GM12878 (cell line): Measurements from ENCODE around the gene DYNC2H1. TPM values are rescaled to one million over a fixed set of nuclear protein-coding genes. Genes with fewer than 3 reads are reported as not detected.

ENCODE experiments used
- ATAC-seq: fragments of 200-7000 bp; cut with Tn5 transposase; 3 replicates; pipeline ENCODE4 v1.9.1; 2020; ENCODE audit warnings: mild to moderate bottlenecking, moderate library complexity
- BruUV-seq: library from RNA; stranded (reverse); fragments of 400-500 nt; replicated peaks from 2 replicates; lab custom pipeline; 2021; lab: Mats Ljungman, UMichigan
- CTCF ChIA-PET: fragments of 300-600 bp; sonication (Branson Sonifier 250); formaldehyde crosslinking; extraction: SDS; loops from one replicate; lab custom pipeline; 2021; ENCODE audit warnings: inconsistent platforms; lab: Yijun Ruan, JAX
- POLR2A ChIA-PET: fragments of 350-600 bp; formaldehyde crosslinking; extraction: SDS; loops from one replicate; lab custom pipeline; 2021; ENCODE audit warnings: inconsistent platforms; lab: Charles Lee
- RAD21 ChIA-PET: fragments of 300-600 bp; sonication (Branson Sonifier 250); formaldehyde crosslinking; loops from one replicate; lab custom pipeline; 2023; ENCODE audit warnings: antibody characterized with exemption; ENCODE audit not compliant: unreplicated experiment; lab: Charles Lee
- SMC1A ChIA-PET: fragments of 300-600 bp; sonication (Branson Sonifier 250); formaldehyde crosslinking; loops from one replicate; lab custom pipeline; 2023; ENCODE audit not compliant: unreplicated experiment, uncharacterized antibody; lab: Charles Lee
- DNase-seq: peaks from one replicate; pipeline ENCODE4 v3.0.0-alpha.2; 2011; ENCODE audit warnings: low read depth, low spot score
- FAIRE-seq: peaks from 3 replicates; lab custom pipeline; 2011; peaks lifted over from hg19 to GRCh38; lab: Jason Lieb, UNC
- H2AFZ ChIP-seq: 2 replicates; pipeline ENCODE4 v1.6.0; 2011; ENCODE audit warnings: low read depth, low read length, control low read depth; ENCODE audit not compliant: control insufficient read depth
- H3K27ac ChIP-seq: 2 replicates; pipeline ENCODE4 v1.5.1; 2011; ENCODE audit warnings: control low read depth; ENCODE audit not compliant: control insufficient read depth, insufficient read depth
- H3K27me3 ChIP-seq, 2 experiments: replicated peaks in 1 of 2; 2 replicates each; pipeline versions ENCODE4 v1.6.0 to v1.6.1; 2011; ENCODE audit warnings: low read length in 1 of 2; ENCODE audit not compliant: control insufficient read depth in 2 of 2, insufficient read depth in 2 of 2
- H3K36me3 ChIP-seq, 2 experiments: 2 replicates each; pipeline ENCODE4 v1.5.1; 2011; ENCODE audit warnings: low read length in 1 of 2; ENCODE audit not compliant: control insufficient read depth in 2 of 2, insufficient read depth in 2 of 2
- H3K4me1 ChIP-seq: 2 replicates; pipeline ENCODE4 v1.6.1; 2011; ENCODE audit warnings: mild to moderate bottlenecking, low read length, moderate library complexity, mixed read lengths; ENCODE audit not compliant: control insufficient read depth, insufficient read depth
- H3K4me2 ChIP-seq: 2 replicates; pipeline ENCODE4 v1.6.0; 2011; ENCODE audit warnings: control low read depth; ENCODE audit not compliant: control insufficient read depth, insufficient read depth
- H3K4me3 ChIP-seq: fragments of 200-600 bp; sonication (generic); 2 replicates; pipeline ENCODE4 v1.5.1; 2016
- H3K79me2 ChIP-seq: 2 replicates; pipeline ENCODE4 v1.6.0; 2011; ENCODE audit warnings: low read length; ENCODE audit not compliant: control insufficient read depth, insufficient read depth
- H3K9ac ChIP-seq: 2 replicates; pipeline ENCODE4 v1.8.0; 2011; ENCODE audit warnings: low read length, control low read depth, mixed read lengths; ENCODE audit not compliant: control insufficient read depth, insufficient read depth
- H3K9me3 ChIP-seq: replicated peaks from 3 replicates; pipeline ENCODE4 v1.5.1; 2011; ENCODE audit warnings: mild to moderate bottlenecking, low read length; ENCODE audit not compliant: control insufficient read depth, insufficient read depth
- H4K20me1 ChIP-seq: 2 replicates; pipeline ENCODE4 v1.6.0; 2011; ENCODE audit not compliant: control insufficient read depth, insufficient read depth
- RFX5 ChIP-seq: IDR thresholded peaks from 2 replicates; pipeline ENCODE4 v1.6.1; 2011; ENCODE audit warnings: low read depth, low read length, improper control_type of control experiment
- ZBED1 ChIP-seq: IDR thresholded peaks from 2 replicates; pipeline ENCODE4 v1.6.1; 2016; ENCODE audit warnings: borderline replicate concordance
- ZBTB11 ChIP-seq: fragments of 450-650 bp; formaldehyde crosslinking; IDR thresholded peaks from 2 replicates; pipeline ENCODE4 v1.5.0; 2022; ENCODE audit warnings: mild to moderate bottlenecking, missing genetic modification characterization
- whole genome bisulfite sequencing: methylation state at CpG from one replicate; pipeline ENCODE4 v1.1.6; 2016; ENCODE audit warnings: low lambda C conversion rate; ENCODE audit not compliant: insufficient replicate concordance, insufficient coverage; ENCODE audit errors: missing lambda C conversion rate; 5-methylcytosine and 5-hydroxymethylcytosine counted together
- in situ Hi-C: fragments of 300-500 bp; cut with MboI; formaldehyde crosslinking; loops from 9 replicates; pipeline ENCODE4 v1.14.3; 2018; ENCODE audit warnings: mixed read lengths
- intact Hi-C: fragments of 100-400 bp; cut with micrococcal nuclease; formaldehyde crosslinking; loops from one replicate; pipeline ENCODE4 v1.14.2; 2022; ENCODE audit not compliant: unreplicated experiment
- polyA plus RNA-seq, 11 experiments: library from polyadenylated mRNA; depleted of rRNA in 4 of 11; unstranded in 6 of 11; stranded (reverse) in 5 of 11; fragments of >200 nt; fragmentation: Nextera tagmentation in 4 of 11; fragmentation: Illumina TruSeq in 1 of 11; extraction: Ambion mirVana in 4 of 11; extraction: Trizol in 1 of 11; gene quantifications; 1 replicate in 1 of 11; 2 replicates in 10 of 11; pipeline versions ENCODE4 v1.2.1 to v1.2.3, GENCODE V29; 2011 to 2016; ENCODE audit warnings: inconsistent platforms in 2 of 11, missing spikeins in 2 of 11, low read depth in 1 of 11
- total RNA-seq, 4 experiments: library from RNA; depleted of rRNA in 3 of 4; stranded (reverse); fragments of >200 nt in 3 of 4; fragmentation: Illumina TruSeq in 1 of 4; extraction: Trizol in 1 of 4; gene quantifications; 2 replicates each; pipeline versions ENCODE4 v1.2.1 to v1.2.3, GENCODE V29; 2013 to 2021

The DYNC2H1 gene
- total and polyA plus RNA-seq, 10 of the 15 experiments (the other 5 are each of a cell fraction or from before 2014, with no cell fraction given): 0.12 to 3.9 (median 0.23) TPM; not detected in 2

GRCh38 chr11:103494491-103494890 is 385.3 kb downstream of the DYNC2H1 start:
- H3K4me1 ChIP-seq: no peaks in the 10 kb centered on the region
- no peak overlapping the region for H3K4me3 ChIP-seq
- ChIA-PET CTCF (no interaction called here), POLR2A (no interaction called here), SMC1A (no interaction called here), RAD21 (no interaction called here)
- no peak overlapping the region for H2AFZ ChIP-seq
- H3K9me3 ChIP-seq: no peaks in the 10 kb centered on the region
- in situ Hi-C loops (no loop called here), intact Hi-C loops (no loop called here)
- DNase-seq (no peak), ATAC-seq (no peak), FAIRE-seq (no peak)
- no peaks in the 10 kb centered on the region for H3K36me3 ChIP-seq
- 6% methylated on average over 1 of the region's 1 CpG for WGBS
- BruUV-seq: no TSS peak
- H4K20me1 ChIP-seq: no peaks in the 10 kb centered on the region
- no peak overlapping the region for H3K9ac ChIP-seq
- H3K79me2 ChIP-seq: no peaks in the 10 kb centered on the region
- H3K27ac ChIP-seq: no peak overlapping the region
- TF ChIP-seq ZBTB11 (CRISPR knock-in tag) (no peak), RFX5 (no peak)
- H3K4me2 ChIP-seq: no peak overlapping the region
- H3K27me3 ChIP-seq: no peaks in the 10 kb centered on the region

GRCh38 chr11:103497268-103497667 is 388.0 kb downstream of the DYNC2H1 start:
- intact Hi-C loops: no loop called here
- Histone ChIP-seq H3K36me3 (no peaks in the 10 kb centered on the region), H3K9me3 (no peaks in the 10 kb centered on the region), H3K4me2 (no peak overlapping the region), H3K4me3 (no peak overlapping the region), H4K20me1 (no peaks in the 10 kb centered on the region), H3K9ac (no peak overlapping the region), H3K27me3 (no peaks in the 10 kb centered on the region), H3K4me1 (no peaks in the 10 kb centered on the region), H2AFZ (no peak overlapping the region), H3K27ac (no peak overlapping the region), H3K79me2 (no peaks in the 10 kb centered on the region)
- 0% methylated on average over 1 of the region's 1 CpG for WGBS
- in situ Hi-C loops: no loop called here
- RAD21 ChIA-PET: no interaction called here
- SMC1A ChIA-PET: no interaction called here
- no peak for FAIRE-seq
- DNase-seq: no peak
- no TSS peak for BruUV-seq
- CTCF ChIA-PET: interaction anchor here (1.6 kb wide), 1 partner anchor 12 kb away, joined by 5 read pairs; no protein-coding TSS in a partner anchor
- POLR2A ChIA-PET: no interaction called here
- no peak for ATAC-seq
- no peak for TF ChIP-seq ZBED1
